ENCODE data around the gene RNF123.

RNF123 gene

DNA sequence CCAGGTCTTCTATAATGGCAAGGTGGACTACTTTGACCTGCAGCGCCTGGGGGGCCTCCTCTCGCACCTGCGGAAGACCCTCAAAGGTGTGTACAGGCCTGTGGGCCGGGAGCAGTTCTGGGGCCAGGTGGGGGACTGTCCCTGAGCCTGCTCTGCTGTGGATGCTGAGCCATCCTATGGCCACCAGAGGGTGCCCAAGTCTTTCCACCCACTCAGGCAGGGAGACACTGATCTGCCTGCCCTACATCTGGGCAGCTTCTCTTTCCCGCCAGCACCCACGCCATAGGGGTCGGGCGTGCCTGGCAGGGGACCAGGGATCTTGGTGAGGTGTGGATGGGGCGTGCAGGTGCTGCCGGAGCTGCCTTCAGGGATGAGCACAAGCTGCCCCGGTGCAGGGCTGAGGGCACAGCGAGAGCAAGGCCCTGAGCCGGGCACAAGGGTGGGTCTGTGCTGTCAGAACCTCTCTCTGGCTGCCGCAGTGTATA lies 14.1 kb downstream of the RNF123 start:
- DNase-seq (ENCODE audit: low read depth in 3 of 3), result peak; percentile 26 to 53 (median 44)

- no peak for DNase-seq (ENCODE audit: low read depth in 3 of 3)
Measured at GRCh38 chr3:49703956-49704355, 14.6 kb downstream of the RNF123 start.

DNA sequence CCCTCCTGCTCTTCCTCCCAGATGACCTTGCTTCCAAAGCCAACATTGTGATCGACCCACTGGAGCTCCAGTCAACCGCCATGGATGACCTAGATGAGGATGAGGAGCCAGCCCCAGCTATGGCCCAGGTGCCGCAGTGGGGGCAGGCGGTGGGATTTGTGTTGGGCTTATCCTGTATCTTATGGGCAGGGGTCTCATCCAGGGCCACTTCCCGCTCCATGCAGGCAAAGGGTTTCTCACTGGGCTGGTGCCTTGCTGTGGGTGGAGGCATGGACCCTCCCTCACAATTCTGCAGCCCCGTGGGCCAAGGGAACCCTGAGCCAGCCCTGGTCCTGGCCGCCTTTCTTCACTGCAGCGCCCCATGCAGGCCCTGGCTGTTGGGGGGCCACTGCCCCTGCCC lies 15.3 kb downstream of the RNF123 start:
- DNase-seq (ENCODE audit: low read depth in 3 of 3), result no peak

DNA sequence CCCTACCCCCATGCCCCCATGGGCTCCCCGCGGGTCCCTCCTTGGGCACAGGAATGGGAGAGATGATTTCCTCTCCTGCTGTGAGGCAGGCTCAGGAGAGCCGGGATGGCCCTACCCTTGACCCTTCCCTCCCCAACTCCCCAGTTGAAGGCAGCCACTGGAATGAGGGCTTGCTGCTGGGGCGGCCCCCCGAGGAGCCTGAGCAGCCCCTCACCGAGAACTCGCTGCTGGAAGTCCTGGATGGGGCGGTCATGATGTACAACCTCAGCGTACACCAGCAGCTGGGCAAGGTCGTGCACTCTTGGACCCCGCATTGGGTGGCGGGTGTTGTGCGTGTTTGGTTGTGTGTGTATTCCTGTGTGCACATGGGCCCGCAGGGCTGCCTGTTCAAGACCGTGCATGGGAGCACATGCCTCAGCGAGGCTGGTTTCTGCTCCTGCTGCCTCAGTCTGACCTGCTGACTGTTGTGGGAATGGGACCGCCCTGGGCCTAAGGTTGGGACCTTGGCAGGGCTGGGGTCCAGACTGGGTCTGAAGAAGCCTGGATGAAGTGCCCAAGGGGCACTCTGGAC lies 16.1 kb downstream of the RNF123 start:
- DNase-seq (ENCODE audit: low read depth in 3 of 3), result no peak

DNA sequence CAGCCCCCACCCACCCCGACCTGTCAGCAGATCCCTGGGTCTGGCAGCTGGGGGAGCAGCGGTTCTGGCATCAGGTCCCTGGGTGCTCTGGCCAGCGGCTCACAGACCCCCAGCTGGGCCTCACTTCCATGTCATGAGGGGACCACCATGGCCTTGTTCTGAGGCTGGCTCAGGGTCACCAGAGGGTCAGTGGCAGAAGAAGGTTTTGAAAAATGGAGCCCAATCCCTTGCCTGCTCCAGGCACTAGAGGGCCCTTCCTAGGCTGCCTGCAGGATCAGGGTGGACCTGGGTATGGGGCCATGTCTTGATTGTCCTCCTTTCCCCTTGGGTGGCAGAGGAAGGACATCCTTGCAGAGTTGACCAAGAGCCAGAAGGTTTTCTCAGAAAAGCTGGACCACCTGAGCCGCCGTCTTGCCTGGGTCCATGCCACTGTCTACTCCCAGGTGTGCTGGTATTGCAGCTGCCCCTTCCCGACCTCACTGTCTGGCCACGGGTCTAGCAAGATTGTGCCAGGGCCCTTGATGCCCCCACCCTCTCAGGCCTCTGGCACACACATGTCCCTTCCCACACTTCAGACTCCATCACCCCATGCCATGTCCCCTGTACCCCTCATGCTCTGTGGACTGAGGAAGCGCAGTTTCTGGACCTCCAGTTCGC lies 17.2 kb downstream of the RNF123 start:
- no peak for DNase-seq (ENCODE audit: low read depth in 3 of 3)

DNA sequence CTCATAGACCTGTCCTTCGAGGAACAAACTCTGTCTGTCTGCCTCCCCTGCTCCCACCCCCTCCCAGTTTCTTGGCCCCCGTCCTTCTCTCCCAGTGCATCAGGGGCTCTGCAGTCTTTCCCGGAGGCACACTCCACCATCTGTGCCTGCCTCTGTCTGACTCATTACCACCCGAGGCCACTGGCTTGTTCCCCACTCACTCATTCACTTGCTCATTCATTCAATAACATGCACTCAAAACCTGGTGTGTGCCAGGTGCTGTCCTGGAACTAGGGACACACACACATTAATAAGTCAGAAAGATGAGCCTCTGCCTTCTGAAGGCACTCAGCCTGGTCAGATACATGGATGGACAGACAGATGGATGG lies 17.7 kb downstream of the RNF123 start:
- DNase-seq (ENCODE audit: low read depth in 3 of 3), result no peak

DNA sequence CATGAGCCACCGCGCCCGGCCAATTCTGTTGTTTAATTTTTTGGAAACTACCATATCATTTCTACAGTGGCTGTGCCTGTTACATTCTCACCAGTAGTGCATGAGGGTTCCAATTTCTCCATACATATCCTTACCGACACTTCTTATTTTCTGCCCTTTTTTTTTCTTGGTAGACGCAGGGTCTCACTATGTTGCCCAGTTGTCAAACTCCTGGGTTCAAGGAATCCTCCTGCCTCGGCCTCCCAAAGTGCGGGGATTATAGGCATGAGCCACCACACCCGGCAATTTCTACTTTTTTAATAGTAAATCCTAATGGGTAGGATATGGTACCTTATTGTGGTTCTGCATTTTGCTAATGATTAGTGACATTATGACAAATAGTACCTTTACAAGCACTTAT lies 20.5 kb downstream of the RNF123 start:
- no peak for DNase-seq (ENCODE audit: low read depth in 3 of 3)

DNA sequence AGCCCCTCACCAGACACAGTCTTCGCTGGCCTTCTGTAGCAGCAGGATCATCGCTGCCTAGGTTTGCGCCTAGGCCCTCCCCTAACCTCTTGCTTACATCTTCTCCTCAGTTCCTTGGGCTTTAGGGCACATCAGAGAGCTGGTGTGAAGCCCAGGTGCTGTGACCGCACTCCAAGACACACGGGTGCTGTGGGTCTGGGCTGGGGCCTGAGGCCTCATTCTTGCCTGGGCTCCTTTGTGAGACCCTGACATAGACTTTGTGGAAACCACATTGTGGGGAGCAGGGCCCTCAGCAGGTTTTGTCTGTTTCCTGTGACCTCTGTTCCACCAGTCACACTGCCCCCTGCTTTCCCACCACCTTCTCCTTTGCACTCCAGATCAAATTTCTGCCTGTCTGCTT lies 22.1 kb downstream of the RNF123 start:
- DNase-seq (ENCODE audit: low read depth in 3 of 3), result no peak

DNA sequence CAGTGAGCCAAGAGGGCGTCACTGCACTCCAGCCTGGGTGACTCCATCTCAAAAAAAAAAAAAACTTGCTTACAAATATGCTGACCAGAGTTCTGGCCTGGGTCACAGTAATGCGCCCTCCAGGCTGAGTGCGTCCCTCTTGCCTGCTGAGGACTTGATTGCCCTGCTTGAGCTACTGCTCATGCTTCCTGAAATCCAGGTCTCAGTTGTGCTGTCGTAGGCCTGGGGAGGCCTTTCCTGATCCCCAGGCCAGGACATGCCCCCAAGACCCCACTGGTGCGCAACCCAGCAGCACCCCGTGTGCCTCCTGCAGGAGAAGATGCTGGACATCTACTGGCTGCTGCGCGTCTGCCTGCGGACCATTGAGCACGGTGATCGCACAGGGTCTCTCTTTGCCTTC lies 22.8 kb downstream of the RNF123 start:
- DNase-seq (ENCODE audit: low read depth in 3 of 3), result no peak

GRCh38 chr3:49712631-49713317 lies 23.4 kb downstream of the RNF123 start:
- DNase-seq (ENCODE audit: low read depth in 3 of 3), result no peak

DNA sequence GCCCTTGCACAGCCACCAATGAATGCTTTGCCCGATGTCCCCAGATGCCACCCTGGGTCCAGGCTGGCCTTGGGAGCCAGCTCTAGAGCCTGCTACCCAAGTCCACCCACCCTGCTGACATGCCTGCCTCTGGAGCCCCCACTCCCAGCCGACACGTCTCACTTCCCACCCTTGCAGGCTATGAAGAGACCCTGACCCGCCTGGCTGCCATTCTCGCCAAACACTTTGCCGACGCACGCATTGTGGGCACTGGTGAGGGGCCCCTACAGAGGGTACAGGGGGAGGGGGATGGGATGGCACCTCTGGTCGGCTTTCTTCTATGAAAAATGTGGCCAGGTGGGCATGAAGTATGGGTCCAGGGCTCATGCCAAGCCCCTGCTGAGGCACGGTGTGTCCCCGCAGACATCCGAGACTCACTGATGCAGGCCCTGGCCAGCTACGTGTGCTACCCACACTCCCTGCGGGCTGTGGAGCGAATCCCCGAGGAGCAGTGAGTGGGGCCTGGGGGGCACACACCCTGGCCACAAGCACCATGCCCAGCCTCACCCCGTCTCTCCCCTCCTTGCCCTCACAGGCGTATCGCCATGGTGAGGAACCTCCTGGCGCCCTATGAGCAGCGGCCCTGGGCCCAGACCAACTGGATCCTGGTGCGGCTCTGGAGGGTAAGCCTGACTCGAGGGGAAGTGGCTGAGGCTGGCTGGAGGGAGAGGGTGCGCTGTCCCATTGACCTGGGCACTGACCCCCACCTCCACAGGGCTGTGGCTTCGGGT lies 24.2 kb downstream of the RNF123 start:
- no peak for DNase-seq (ENCODE audit: low read depth in 3 of 3)

GRCh38 chr3:49714728-49715550 lies 25.6 kb downstream of the RNF123 start:
- no peak for DNase-seq (ENCODE audit: low read depth in 3 of 3)

DNA sequence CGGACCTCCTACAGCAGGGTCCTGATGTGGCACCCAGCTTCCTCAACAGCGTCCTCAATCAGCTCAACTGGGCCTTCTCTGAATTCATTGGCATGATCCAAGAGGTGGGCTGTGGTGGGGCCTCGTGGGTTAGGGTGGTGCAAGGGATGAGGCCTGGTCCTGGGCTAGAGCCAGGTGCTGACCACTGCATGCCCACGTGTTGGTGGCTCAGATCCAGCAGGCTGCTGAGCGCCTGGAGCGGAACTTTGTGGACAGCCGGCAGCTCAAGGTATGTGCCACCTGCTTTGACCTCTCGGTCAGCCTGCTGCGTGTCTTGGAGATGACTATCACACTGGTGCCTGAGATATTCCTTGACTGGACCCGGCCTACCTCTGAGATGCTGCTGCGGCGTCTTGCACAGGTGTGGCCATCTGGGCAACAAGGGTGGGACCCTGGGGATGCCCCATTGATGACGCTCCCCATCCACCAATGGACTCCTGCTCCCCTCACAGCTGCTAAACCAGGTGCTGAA lies 26.3 kb downstream of the RNF123 start:
- DNase-seq (ENCODE audit: low read depth in 3 of 3), result no peak

DNA sequence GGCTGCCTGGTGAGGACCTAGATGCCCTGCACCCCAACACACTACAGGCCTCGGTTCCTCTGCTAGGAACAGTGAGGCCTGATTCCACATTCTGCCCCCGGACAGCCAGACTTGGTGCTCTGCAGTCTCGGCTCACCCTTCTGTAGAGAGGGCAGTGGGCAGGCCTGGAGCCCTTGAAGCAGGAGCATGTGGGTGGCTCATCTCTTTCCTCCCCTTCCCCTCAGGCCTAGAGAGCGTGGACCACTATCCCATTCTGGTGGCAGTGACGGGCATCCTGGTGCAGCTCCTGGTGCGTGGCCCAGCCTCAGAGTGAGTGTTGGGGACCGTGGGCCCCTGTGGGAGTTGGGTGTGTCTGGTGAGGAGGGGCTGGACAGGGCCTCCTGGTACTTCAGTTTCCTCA lies 26.8 kb downstream of the RNF123 start:
- DNase-seq (ENCODE audit: low read depth in 3 of 3), result no peak

DNA sequence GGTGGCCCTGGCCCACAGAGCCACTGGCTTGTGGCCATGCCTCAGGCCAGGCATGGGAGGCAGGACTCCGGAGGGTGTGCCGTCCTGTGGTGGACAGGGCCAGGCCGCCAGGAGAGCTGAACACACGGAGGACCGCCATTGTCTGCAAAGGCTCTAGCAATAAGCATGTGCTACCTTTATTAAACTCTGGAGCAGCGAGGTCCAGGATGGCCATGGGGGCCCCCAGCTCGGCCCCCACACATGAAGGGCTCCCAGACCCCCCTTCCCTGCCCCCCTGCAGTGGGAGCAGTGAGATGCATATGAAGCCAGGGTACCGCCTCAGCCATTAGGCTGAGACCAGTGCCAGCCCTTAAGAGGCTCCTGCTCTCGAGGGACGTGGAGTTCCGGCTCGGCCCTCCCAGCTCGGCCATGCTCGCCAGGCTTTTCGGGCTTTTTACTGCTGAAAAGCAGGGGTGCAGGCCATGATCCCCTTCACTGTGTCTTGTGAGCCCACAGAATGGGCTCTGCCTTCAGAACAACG lies 27.4 kb downstream of the RNF123 start:
- no peak for DNase-seq (ENCODE audit: low read depth in 3 of 3)

GRCh38 chr3:49717211-49717958 lies 28.0 kb downstream of the RNF123 start:
- DNase-seq (ENCODE audit: low read depth in 3 of 3), result no peak

- no peak for DNase-seq (ENCODE audit: low read depth in 3 of 3)
Measured at GRCh38 chr3:49717959-49718857, 28.9 kb downstream of the RNF123 start.

- no peak for DNase-seq (ENCODE audit: low read depth in 3 of 3)
Measured at GRCh38 chr3:49718858-49719213, 29.5 kb downstream of the RNF123 start.

GRCh38 chr3:49719214-49719884 lies 30.0 kb downstream of the RNF123 start, which contains the start of gene AMIGO3:
Gene AMIGO3, minus strand, starts transcription at chr3:49719684. Its CDS starts 219 bp downstream, at chr3:49719465.
- peak; percentile 77 to 94 (median 84) for DNase-seq (ENCODE audit: low read depth in 3 of 3)
